ENCODE results near the gene C16orf92.
A peak's percentile ranks its signal among the peaks of the same experiment; 100 is the strongest.
"Not testable (repeated sequence)": the region's sequence is repeated elsewhere in the genome, so short reads cannot be mapped to it uniquely, and the experiment has no call there.

Gene C16orf92

GRCh38 chr16:30027588-30028437 is 4.8 kb downstream of the C16orf92 start:
- no peak for DNase-seq

- no peak for DNase-seq
These were observed 5.6 kb downstream of the C16orf92 start for GRCh38 chr16:30028438-30029076.

GRCh38 chr16:30030011-30030685 is 7.2 kb downstream of the C16orf92 start:
- no peak for DNase-seq

- no peak for DNase-seq
These were observed 7.9 kb downstream of the C16orf92 start, which contains the start of gene TLCD3B for GRCh38 chr16:30030841-30031413. Gene TLCD3B, minus strand, starts transcription at chr16:30031271. Its CDS starts 744 bp downstream, at chr16:30030527.

- no peak for DNase-seq
These were observed 8.5 kb downstream of the C16orf92 start for GRCh38 chr16:30031477-30031918.

GRCh38 chr16:30032083-30032819 is 9.3 kb downstream of the C16orf92 start:
- peak; percentile 73 for DNase-seq

GRCh38 chr16:30033270-30033669 is 10.3 kb downstream of the C16orf92 start:
- DNase-seq: no peak

GRCh38 chr16:30040221-30040620 is 17.2 kb downstream of the C16orf92 start:
- DNase-seq: peak; percentile 41

- DNase-seq: not testable (repeated sequence)
These were observed 17.7 kb downstream of the C16orf92 start for GRCh38 chr16:30040690-30041089.

GRCh38 chr16:30041841-30042240 is 18.8 kb downstream of the C16orf92 start:
- DNase-seq: peak; percentile 47

- DNase-seq: no peak
These were observed 23.2 kb downstream of the C16orf92 start for GRCh38 chr16:30046178-30046577.

GRCh38 chr16:30046588-30046987 is 23.6 kb downstream of the C16orf92 start:
- DNase-seq: no peak

GRCh38 chr16:30049871-30050270 is 26.9 kb downstream of the C16orf92 start:
- no peak for DNase-seq

- DNase-seq: no peak
These were observed 28.5 kb downstream of the C16orf92 start for GRCh38 chr16:30051518-30051917.

GRCh38 chr16:30052671-30053372 is 29.8 kb downstream of the C16orf92 start:
- peak; percentile 97 for DNase-seq

GRCh38 chr16:30053376-30054015 is 30.5 kb downstream of the C16orf92 start:
- no peak for DNase-seq

- DNase-seq: no peak
These were observed 31.5 kb downstream of the C16orf92 start for GRCh38 chr16:30054451-30054850.

GRCh38 chr16:30054959-30055553 is 32.1 kb downstream of the C16orf92 start:
- peak; percentile 37 for DNase-seq

- DNase-seq: no peak
These were observed 37.3 kb downstream of the C16orf92 start for GRCh38 chr16:30060346-30060745.

- DNase-seq: no peak
These were observed 38.0 kb downstream of the C16orf92 start for GRCh38 chr16:30060836-30061554.
